ENCODE results near the gene RAPGEF5.
"Not testable (repeated sequence)": the region's sequence is repeated elsewhere in the genome, so short reads cannot be mapped to it uniquely, and the experiment has no call there.

RAPGEF5 gene

GRCh38 chr7:22090512-22090911 lies 266.4 kb downstream of the RAPGEF5 start:
- Histone ChIP-seq H3K27me3 (replicated peaks; ENCODE audit: control insufficient read depth, insufficient read depth, low read length, poor library complexity, severe bottlenecking) (no peaks in the 10 kb centered on the region), H3K36me3 (ENCODE audit: control insufficient read depth, insufficient read depth, low read length) (no peaks in the 10 kb centered on the region), H3K9me3 (ENCODE audit: control insufficient read depth, low read length) (no peaks in the 10 kb centered on the region), H3K27ac (ENCODE audit: insufficient read depth, low read length, poor library complexity, severe bottlenecking) (no peak overlapping the region), H3K4me3 (ENCODE audit: insufficient read depth, low read depth, low read length, poor library complexity, severe bottlenecking) (no peak overlapping the region), H3K4me1 (ENCODE audit: control insufficient read depth, insufficient read depth, low read length, poor library complexity, severe bottlenecking) (no peaks in the 10 kb centered on the region)
- DNase-seq: no peak

- Histone ChIP-seq H3K4me1 (ENCODE audit: control insufficient read depth, insufficient read depth, low read length, poor library complexity, severe bottlenecking) (no peaks in the 10 kb centered on the region), H3K27me3 (replicated peaks; ENCODE audit: control insufficient read depth, insufficient read depth, low read length, poor library complexity, severe bottlenecking) (no peaks in the 10 kb centered on the region), H3K27ac (ENCODE audit: insufficient read depth, low read length, poor library complexity, severe bottlenecking) (no peak overlapping the region), H3K36me3 (ENCODE audit: control insufficient read depth, insufficient read depth, low read length) (no peaks in the 10 kb centered on the region), H3K9me3 (ENCODE audit: control insufficient read depth, low read length) (no peaks in the 10 kb centered on the region), H3K4me3 (ENCODE audit: insufficient read depth, low read depth, low read length, poor library complexity, severe bottlenecking) (no peak overlapping the region)
- DNase-seq: no peak
These were observed 266.8 kb downstream of the RAPGEF5 start for GRCh38 chr7:22090107-22090506.

GRCh38 chr7:22088827-22089226 lies 268.1 kb downstream of the RAPGEF5 start:
- Histone ChIP-seq H3K36me3 (ENCODE audit: control insufficient read depth, insufficient read depth, low read length) (no peaks in the 10 kb centered on the region), H3K4me3 (ENCODE audit: insufficient read depth, low read depth, low read length, poor library complexity, severe bottlenecking) (no peak overlapping the region), H3K27me3 (replicated peaks; ENCODE audit: control insufficient read depth, insufficient read depth, low read length, poor library complexity, severe bottlenecking) (no peaks in the 10 kb centered on the region), H3K9me3 (ENCODE audit: control insufficient read depth, low read length) (no peaks in the 10 kb centered on the region), H3K4me1 (ENCODE audit: control insufficient read depth, insufficient read depth, low read length, poor library complexity, severe bottlenecking) (no peaks in the 10 kb centered on the region), H3K27ac (ENCODE audit: insufficient read depth, low read length, poor library complexity, severe bottlenecking) (no peak overlapping the region)
- DNase-seq: no peak

- no peaks in the 10 kb centered on the region for H3K27me3 ChIP-seq (replicated peaks; ENCODE audit: control insufficient read depth, insufficient read depth, low read length, poor library complexity, severe bottlenecking)
- H3K4me3 ChIP-seq (ENCODE audit: insufficient read depth, low read depth, low read length, poor library complexity, severe bottlenecking): no peak overlapping the region
- no peaks in the 10 kb centered on the region for H3K36me3 ChIP-seq (ENCODE audit: control insufficient read depth, insufficient read depth, low read length)
- H3K27ac ChIP-seq (ENCODE audit: insufficient read depth, low read length, poor library complexity, severe bottlenecking): no peak overlapping the region
- peaks cover 1% of the 10 kb centered on the region for H3K4me1 ChIP-seq (ENCODE audit: control insufficient read depth, insufficient read depth, low read length, poor library complexity, severe bottlenecking)
- no peak for DNase-seq
- no peaks in the 10 kb centered on the region for H3K9me3 ChIP-seq (ENCODE audit: control insufficient read depth, low read length)
These were observed 269.1 kb downstream of the RAPGEF5 start for GRCh38 chr7:22087861-22088260.

GRCh38 chr7:22083704-22084240 lies 273.2 kb downstream of the RAPGEF5 start:
- DNase-seq: no peak
- H3K27ac ChIP-seq (ENCODE audit: insufficient read depth, low read length, poor library complexity, severe bottlenecking): no peak overlapping the region

GRCh38 chr7:22082886-22083703 lies 273.9 kb downstream of the RAPGEF5 start:
- Histone ChIP-seq H3K4me3 (ENCODE audit: insufficient read depth, low read depth, low read length, poor library complexity, severe bottlenecking) (peak overlapping the region; percentile 63), H3K27me3 (replicated peaks; ENCODE audit: control insufficient read depth, insufficient read depth, low read length, poor library complexity, severe bottlenecking) (no peaks in the 10 kb centered on the region), H3K36me3 (ENCODE audit: control insufficient read depth, insufficient read depth, low read length) (no peaks in the 10 kb centered on the region), H3K9me3 (ENCODE audit: control insufficient read depth, low read length) (no peaks in the 10 kb centered on the region), H3K27ac (ENCODE audit: insufficient read depth, low read length, poor library complexity, severe bottlenecking) (no peak overlapping the region), H3K4me1 (ENCODE audit: control insufficient read depth, insufficient read depth, low read length, poor library complexity, severe bottlenecking) (peaks cover 7% of the 10 kb centered on the region)
- DNase-seq: peak; percentile 41 to 66 (median 58)

More at GRCh38 chr7:22083704-22084240, 273.2 kb downstream of the RAPGEF5 start:
- Histone ChIP-seq H3K36me3 (ENCODE audit: control insufficient read depth, insufficient read depth, low read length) (no peaks in the 10 kb centered on the region), H3K4me1 (ENCODE audit: control insufficient read depth, insufficient read depth, low read length, poor library complexity, severe bottlenecking) (peaks cover 7% of the 10 kb centered on the region), H3K27me3 (replicated peaks; ENCODE audit: control insufficient read depth, insufficient read depth, low read length, poor library complexity, severe bottlenecking) (no peaks in the 10 kb centered on the region), H3K9me3 (ENCODE audit: control insufficient read depth, low read length) (no peaks in the 10 kb centered on the region), H3K4me3 (ENCODE audit: insufficient read depth, low read depth, low read length, poor library complexity, severe bottlenecking) (peak overlapping the region; percentile 63)

GRCh38 chr7:22082553-22082885 lies 274.4 kb downstream of the RAPGEF5 start:
- Histone ChIP-seq H3K27ac (ENCODE audit: insufficient read depth, low read length, poor library complexity, severe bottlenecking) (no peak overlapping the region), H3K4me1 (ENCODE audit: control insufficient read depth, insufficient read depth, low read length, poor library complexity, severe bottlenecking) (peaks cover 7% of the 10 kb centered on the region), H3K4me3 (ENCODE audit: insufficient read depth, low read depth, low read length, poor library complexity, severe bottlenecking) (peak overlapping the region; percentile 63), H3K9me3 (ENCODE audit: control insufficient read depth, low read length) (no peaks in the 10 kb centered on the region), H3K36me3 (ENCODE audit: control insufficient read depth, insufficient read depth, low read length) (no peaks in the 10 kb centered on the region), H3K27me3 (replicated peaks; ENCODE audit: control insufficient read depth, insufficient read depth, low read length, poor library complexity, severe bottlenecking) (no peaks in the 10 kb centered on the region)
- DNase-seq: no peak

GRCh38 chr7:22080219-22080618 lies 276.7 kb downstream of the RAPGEF5 start:
- not testable (repeated sequence) for H3K9me3 ChIP-seq (ENCODE audit: control insufficient read depth, low read length); H3K4me3 ChIP-seq (ENCODE audit: insufficient read depth, low read depth, low read length, poor library complexity, severe bottlenecking); H3K4me1 ChIP-seq (ENCODE audit: control insufficient read depth, insufficient read depth, low read length, poor library complexity, severe bottlenecking); H3K27ac ChIP-seq (ENCODE audit: insufficient read depth, low read length, poor library complexity, severe bottlenecking); DNase-seq; H3K36me3 ChIP-seq (ENCODE audit: control insufficient read depth, insufficient read depth, low read length); H3K27me3 ChIP-seq (replicated peaks; ENCODE audit: control insufficient read depth, insufficient read depth, low read length, poor library complexity, severe bottlenecking)

- H3K4me3 ChIP-seq (ENCODE audit: insufficient read depth, low read depth, low read length, poor library complexity, severe bottlenecking); H3K36me3 ChIP-seq (ENCODE audit: control insufficient read depth, insufficient read depth, low read length); H3K27me3 ChIP-seq (replicated peaks; ENCODE audit: control insufficient read depth, insufficient read depth, low read length, poor library complexity, severe bottlenecking); DNase-seq; H3K9me3 ChIP-seq (ENCODE audit: control insufficient read depth, low read length); H3K4me1 ChIP-seq (ENCODE audit: control insufficient read depth, insufficient read depth, low read length, poor library complexity, severe bottlenecking); H3K27ac ChIP-seq (ENCODE audit: insufficient read depth, low read length, poor library complexity, severe bottlenecking): not testable (repeated sequence)
These were observed 278.1 kb downstream of the RAPGEF5 start for GRCh38 chr7:22078872-22079271.

GRCh38 chr7:22075561-22075960 lies 281.4 kb downstream of the RAPGEF5 start:
- no peak for DNase-seq
- H3K4me1 ChIP-seq (ENCODE audit: control insufficient read depth, insufficient read depth, low read length, poor library complexity, severe bottlenecking): no peaks in the 10 kb centered on the region
- H3K27ac ChIP-seq (ENCODE audit: insufficient read depth, low read length, poor library complexity, severe bottlenecking): no peak overlapping the region
- H3K36me3 ChIP-seq (ENCODE audit: control insufficient read depth, insufficient read depth, low read length): no peaks in the 10 kb centered on the region
- H3K9me3 ChIP-seq (ENCODE audit: control insufficient read depth, low read length): no peaks in the 10 kb centered on the region
- no peak overlapping the region for H3K4me3 ChIP-seq (ENCODE audit: insufficient read depth, low read depth, low read length, poor library complexity, severe bottlenecking)
- no peaks in the 10 kb centered on the region for H3K27me3 ChIP-seq (replicated peaks; ENCODE audit: control insufficient read depth, insufficient read depth, low read length, poor library complexity, severe bottlenecking)

Measured in effector memory CD4-positive, alpha-beta T cell (primary cell).